Fibroblast of the aortic adventitia (primary cell): ENCODE results near the gene NAXE. TPM values are rescaled to one million over a fixed set of nuclear protein-coding genes. Genes with fewer than 3 reads are reported as not detected.

Experiments
- DNase-seq: peaks from one replicate; pipeline ENCODE4 v3.0.0-alpha.2; 2010; ENCODE audit warnings: low read depth
- H3K4me3 ChIP-seq: 2 replicates; pipeline ENCODE4 v1.5.1; 2011; ENCODE audit warnings: low read depth, mild to moderate bottlenecking, control low read depth, low read length, moderate library complexity
- total RNA-seq: library from RNA; depleted of rRNA; stranded (reverse); fragments of >200 nt; gene quantifications from 2 replicates; pipeline ENCODE4 v1.2.3, GENCODE V29; 2012; ENCODE audit warnings: low replicate concordance
- TF ChIP-seq, protein P1 (sequence below): IDR thresholded peaks from 2 replicates; pipeline ENCODE4 v1.5.1; 2011; ENCODE audit warnings: mild to moderate bottlenecking, low read length, control low read depth, inconsistent platforms; ENCODE audit not compliant: insufficient read depth

Gene NAXE
- total RNA-seq, 1 donor = 64.2 TPM

GRCh38 chr1:156619582-156619955, 28.0 kb downstream of the NAXE start:
- no peak overlapping the region for H3K4me3 ChIP-seq
- DNase-seq = no peak
- TF ChIP-seq, protein P1, sequence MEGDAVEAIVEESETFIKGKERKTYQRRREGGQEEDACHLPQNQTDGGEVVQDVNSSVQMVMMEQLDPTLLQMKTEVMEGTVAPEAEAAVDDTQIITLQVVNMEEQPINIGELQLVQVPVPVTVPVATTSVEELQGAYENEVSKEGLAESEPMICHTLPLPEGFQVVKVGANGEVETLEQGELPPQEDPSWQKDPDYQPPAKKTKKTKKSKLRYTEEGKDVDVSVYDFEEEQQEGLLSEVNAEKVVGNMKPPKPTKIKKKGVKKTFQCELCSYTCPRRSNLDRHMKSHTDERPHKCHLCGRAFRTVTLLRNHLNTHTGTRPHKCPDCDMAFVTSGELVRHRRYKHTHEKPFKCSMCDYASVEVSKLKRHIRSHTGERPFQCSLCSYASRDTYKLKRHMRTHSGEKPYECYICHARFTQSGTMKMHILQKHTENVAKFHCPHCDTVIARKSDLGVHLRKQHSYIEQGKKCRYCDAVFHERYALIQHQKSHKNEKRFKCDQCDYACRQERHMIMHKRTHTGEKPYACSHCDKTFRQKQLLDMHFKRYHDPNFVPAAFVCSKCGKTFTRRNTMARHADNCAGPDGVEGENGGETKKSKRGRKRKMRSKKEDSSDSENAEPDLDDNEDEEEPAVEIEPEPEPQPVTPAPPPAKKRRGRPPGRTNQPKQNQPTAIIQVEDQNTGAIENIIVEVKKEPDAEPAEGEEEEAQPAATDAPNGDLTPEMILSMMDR = no peak

DNA sequence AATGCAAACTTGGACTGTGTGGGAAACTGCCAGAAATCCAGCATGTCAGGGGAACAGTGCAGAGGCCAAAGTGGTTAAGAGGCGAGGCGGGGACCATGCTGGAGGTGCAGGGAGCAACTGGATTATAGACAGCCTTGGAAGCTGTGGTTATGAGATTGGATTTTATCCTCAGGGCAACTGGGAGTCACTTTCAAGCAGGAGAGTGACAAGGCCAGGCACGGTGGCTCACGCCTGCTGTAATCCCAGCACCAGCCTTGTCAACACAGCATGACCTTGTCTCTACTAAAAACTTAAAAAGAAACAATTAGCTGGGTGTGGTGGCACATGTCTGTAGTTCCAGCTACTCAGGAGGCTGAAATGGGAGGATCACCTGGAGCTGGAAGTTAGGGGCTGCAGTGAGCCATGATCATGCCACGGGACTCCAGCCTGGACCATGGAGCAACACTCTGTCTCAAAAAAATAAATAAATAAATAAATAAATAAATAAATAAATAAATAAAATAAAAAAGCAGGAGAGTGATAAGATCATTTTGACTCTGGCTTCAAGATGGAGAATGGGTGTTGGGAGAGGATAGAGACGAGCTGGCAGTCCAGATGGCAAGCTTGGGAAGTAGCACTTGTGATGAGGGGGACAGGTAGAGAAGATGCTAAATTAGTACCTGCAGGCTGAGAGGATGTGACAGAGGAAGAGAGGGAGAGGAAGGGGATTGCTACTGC, 31.2 kb downstream of the NAXE start:
- no peak for DNase-seq
- no peak overlapping the region for H3K4me3 ChIP-seq
- TF ChIP-seq, protein P1 = no peak

- H3K4me3 ChIP-seq = peak overlapping the region; percentile 49
- TF ChIP-seq, protein P1 = peak; percentile 43
- DNase-seq = peak; percentile 29
Measured at GRCh38 chr1:156623946-156624813, 32.6 kb downstream of the NAXE start.

GRCh38 chr1:156624814-156625435, 33.3 kb downstream of the NAXE start:
- peak overlapping the region; percentile 49 for H3K4me3 ChIP-seq
- TF ChIP-seq, protein P1 = no peak
- no peak for DNase-seq

DNA sequence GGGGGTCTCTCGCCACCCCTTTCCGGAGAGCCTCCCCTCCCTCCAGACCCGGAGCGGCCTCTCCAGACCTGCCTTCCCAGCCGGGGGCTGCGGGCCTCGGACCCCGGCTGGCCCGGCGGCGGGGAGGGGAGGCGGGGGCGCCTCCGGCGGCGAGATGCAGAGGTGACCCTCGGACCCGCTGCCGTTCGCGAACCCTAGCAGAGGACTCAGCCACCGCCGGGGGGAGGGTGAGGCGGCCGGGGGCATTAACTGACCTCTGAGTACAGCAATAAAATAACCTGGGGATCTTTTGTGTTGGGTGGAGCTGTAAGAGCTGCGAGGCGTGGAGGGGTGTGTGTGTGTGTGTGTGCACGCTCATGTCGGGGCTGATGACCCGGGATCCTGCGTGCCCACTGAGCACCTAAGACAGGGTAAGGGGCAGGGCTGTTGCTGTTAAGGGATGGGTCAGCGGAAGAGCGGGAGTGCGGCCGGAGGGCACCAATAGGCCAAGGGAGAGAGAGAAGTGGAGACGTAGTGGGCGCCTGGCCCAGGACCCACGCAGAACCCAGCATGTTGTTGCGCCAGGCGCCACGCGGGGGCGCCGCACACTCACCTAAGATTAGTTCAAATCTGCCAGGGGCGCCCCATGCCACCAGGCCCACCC, 34.0 kb downstream of the NAXE start:
- no peak overlapping the region for H3K4me3 ChIP-seq
- TF ChIP-seq, protein P1 = peak; percentile 76
- DNase-seq = peak; percentile 55

- TF ChIP-seq, protein P1 = no peak
- no peak overlapping the region for H3K4me3 ChIP-seq
- no peak for DNase-seq
Measured at GRCh38 chr1:156626079-156626438, 34.5 kb downstream of the NAXE start.
